ENCODE data around the gene LPP.

GRCh38 chr3:188257384-188258026 is 103.5 kb downstream of the LPP start:
- TF ChIP-seq, protein P1, sequence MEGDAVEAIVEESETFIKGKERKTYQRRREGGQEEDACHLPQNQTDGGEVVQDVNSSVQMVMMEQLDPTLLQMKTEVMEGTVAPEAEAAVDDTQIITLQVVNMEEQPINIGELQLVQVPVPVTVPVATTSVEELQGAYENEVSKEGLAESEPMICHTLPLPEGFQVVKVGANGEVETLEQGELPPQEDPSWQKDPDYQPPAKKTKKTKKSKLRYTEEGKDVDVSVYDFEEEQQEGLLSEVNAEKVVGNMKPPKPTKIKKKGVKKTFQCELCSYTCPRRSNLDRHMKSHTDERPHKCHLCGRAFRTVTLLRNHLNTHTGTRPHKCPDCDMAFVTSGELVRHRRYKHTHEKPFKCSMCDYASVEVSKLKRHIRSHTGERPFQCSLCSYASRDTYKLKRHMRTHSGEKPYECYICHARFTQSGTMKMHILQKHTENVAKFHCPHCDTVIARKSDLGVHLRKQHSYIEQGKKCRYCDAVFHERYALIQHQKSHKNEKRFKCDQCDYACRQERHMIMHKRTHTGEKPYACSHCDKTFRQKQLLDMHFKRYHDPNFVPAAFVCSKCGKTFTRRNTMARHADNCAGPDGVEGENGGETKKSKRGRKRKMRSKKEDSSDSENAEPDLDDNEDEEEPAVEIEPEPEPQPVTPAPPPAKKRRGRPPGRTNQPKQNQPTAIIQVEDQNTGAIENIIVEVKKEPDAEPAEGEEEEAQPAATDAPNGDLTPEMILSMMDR (IDR thresholded peaks at IDR 0.05), result no peak
- TF ChIP-seq POLR2A (IDR thresholded peaks at IDR 0.05) (no peak), EP300 (IDR thresholded peaks at IDR 0.05) (no peak)

Measured in stomach (tissue), 4 donors.